Measurements from ENCODE around the gene COL12A1. TPM values are rescaled to one million over a fixed set of nuclear protein-coding genes. Genes with fewer than 3 reads are reported as not detected.
A peak's percentile ranks its signal among the peaks of the same experiment; 100 is the strongest.

Gene COL12A1
- total RNA-seq, 4 donors from 2014 or later = 14.2 to 45.1 (median 32.3) TPM

DNA sequence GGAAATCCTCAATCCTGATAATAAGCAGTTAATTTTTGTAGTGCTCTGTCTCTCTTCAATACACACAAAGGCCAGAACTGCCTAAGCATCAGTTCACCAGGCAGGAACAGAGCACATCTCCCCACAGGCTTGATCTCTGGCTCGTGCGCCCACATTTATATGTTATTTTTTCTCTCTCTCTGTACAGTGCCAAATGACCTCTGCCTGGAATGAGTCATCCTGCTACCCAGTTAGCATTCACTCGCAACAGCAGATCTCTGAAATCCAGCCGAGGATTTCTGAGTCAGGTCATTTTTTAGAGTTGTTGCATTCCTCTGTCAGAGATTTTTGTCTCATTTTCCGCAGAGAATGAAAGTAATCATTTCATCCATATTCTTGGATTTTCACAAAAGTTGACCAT, 107.1 kb downstream of the COL12A1 start:
- intact Hi-C loops (cut with DNase I; ENCODE audit: low total_unique reads) = no loop called here
- Histone ChIP-seq H3K27me3 (no peaks in the 10 kb centered on the region), H3K27ac (peak overlapping the region; percentile 56 to 79 (median 74)), H3K9me3 (no peaks in the 10 kb centered on the region), H3K4me3 (no peak overlapping the region), H3K4me1 (peaks cover 0 to 19% (median 5%) of the 10 kb centered on the region in 4 donors), H3K36me3 (peaks cover 0 to 4% (median 0%) of the 10 kb centered on the region in 4 donors)
- 17 to 35% methylated on average over 3 to 5 of the region's 5 CpGs for WGBS, 2 donors (ENCODE audit: low coverage in 1 of 2)
- in situ Hi-C loops (cut with MboI; ENCODE audit: low pct_ligation_motif_present in 1 of 4, low pct_unique_long_range_greater_than_20kb in 1 of 4, low sequenced_read_pairs in 3 of 4) = no loop called here
- TF ChIP-seq EP300 (IDR thresholded peaks at IDR 0.05; ENCODE audit: low read depth) = no peak
- TF ChIP-seq POLR2AphosphoS5 (IDR thresholded peaks at IDR 0.05) = peak; percentile 13 to 55 (median 48)
- DNase-seq = peak; percentile 47

DNA sequence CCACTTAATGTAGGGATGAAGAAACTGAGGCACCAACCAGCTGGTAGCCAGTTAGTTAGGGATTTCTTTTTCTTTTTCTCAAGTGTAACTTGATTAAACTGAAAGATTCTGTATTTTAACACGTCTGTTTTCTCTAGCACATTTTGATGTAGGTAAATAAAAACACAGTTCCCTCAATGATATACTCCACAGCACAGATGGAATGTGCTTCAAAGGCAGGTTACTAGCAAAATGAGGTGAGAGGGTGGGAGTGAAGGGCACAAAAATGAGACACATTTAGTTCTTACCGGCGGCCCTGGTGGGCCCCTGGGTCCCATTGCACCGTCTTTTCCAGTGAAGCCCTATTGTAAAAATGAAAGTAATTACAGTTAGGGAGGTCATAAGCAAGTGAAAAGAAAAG, 108.9 kb downstream of the COL12A1 start:
- TF ChIP-seq POLR2AphosphoS5 (IDR thresholded peaks at IDR 0.05) (no peak), EP300 (IDR thresholded peaks at IDR 0.05; ENCODE audit: low read depth) (no peak), POLR2A (IDR thresholded peaks at IDR 0.05) (no peak)
- TF ChIP-seq, protein P1, sequence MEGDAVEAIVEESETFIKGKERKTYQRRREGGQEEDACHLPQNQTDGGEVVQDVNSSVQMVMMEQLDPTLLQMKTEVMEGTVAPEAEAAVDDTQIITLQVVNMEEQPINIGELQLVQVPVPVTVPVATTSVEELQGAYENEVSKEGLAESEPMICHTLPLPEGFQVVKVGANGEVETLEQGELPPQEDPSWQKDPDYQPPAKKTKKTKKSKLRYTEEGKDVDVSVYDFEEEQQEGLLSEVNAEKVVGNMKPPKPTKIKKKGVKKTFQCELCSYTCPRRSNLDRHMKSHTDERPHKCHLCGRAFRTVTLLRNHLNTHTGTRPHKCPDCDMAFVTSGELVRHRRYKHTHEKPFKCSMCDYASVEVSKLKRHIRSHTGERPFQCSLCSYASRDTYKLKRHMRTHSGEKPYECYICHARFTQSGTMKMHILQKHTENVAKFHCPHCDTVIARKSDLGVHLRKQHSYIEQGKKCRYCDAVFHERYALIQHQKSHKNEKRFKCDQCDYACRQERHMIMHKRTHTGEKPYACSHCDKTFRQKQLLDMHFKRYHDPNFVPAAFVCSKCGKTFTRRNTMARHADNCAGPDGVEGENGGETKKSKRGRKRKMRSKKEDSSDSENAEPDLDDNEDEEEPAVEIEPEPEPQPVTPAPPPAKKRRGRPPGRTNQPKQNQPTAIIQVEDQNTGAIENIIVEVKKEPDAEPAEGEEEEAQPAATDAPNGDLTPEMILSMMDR (IDR thresholded peaks at IDR 0.05) = no peak
- in situ Hi-C loops (cut with MboI; ENCODE audit: low pct_ligation_motif_present in 1 of 4, low pct_unique_long_range_greater_than_20kb in 1 of 4, low sequenced_read_pairs in 3 of 4) (no loop called here), intact Hi-C loops (cut with DNase I; ENCODE audit: low total_unique reads) (no loop called here)
- Histone ChIP-seq H3K27ac (no peak overlapping the region), H3K4me3 (no peak overlapping the region), H3K36me3 (peaks cover 0 to 4% (median 0%) of the 10 kb centered on the region in 4 donors), H3K9me3 (no peaks in the 10 kb centered on the region), H3K27me3 (no peaks in the 10 kb centered on the region), H3K4me1 (peaks cover 0 to 19% (median 5%) of the 10 kb centered on the region in 4 donors)
- DNase-seq = no peak
- WGBS, 2 donors (ENCODE audit: low coverage in 1 of 2) = 77 to 79% methylated on average over 4 of the region's 4 CpGs

DNA sequence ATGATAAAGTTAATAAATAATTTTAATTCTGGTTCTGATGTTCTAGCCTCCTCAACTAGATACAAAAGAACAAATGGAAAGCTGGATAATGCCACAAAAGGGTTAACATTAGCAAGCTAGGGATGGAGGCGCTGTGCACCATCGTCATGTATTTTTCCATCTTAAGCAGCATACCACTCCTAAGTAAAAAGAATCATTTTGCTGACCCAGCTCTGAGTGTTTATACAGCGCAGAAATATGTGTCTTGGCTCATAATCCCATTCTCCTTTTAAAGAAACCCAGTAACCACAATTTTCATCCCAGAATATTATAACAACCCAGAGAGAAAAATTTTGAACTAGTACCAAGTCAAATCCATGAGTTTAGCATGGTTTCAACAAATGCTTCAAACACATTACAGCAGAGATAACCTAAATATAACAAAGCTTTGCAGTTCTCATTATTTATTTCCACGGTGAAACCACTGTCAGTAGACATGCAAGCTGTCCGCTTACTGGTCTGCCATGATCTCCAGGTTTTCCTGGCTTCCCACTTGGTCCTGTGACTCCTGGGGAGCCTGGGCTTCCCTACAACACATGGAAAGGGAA, 111.1 kb downstream of the COL12A1 start:
- intact Hi-C loops (cut with DNase I; ENCODE audit: low total_unique reads) = no loop called here

DNA sequence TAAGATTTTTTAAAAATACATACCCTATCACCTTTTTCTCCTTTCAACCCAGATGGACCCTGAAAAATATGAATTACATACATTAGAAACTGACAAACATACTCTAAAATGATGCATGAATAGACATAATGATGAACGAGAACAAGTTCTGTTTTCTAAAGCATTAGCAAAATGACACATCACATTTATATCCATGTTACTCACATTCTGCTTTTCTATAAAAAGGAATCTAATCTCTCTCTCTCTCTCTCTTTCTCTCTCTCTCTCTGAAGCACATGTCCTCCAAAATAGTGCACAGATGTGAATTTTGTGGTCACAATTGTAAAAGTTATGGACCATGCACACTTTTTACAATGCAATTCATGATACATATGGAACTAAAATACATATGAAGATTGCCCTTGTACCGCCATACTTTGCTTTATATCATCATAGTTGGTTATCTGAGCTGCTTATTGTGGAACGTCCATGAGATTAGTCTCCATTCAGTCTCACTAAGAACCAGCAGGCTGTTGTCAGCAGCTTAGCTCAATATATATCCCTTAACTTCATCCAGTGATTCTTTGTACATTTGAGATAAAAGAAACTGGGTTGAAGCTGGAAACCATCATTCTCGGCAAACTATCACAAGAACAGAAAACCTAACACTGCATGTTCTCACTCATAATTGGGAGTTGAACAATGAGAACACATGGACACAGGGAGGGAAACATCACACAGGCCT, 114.2 kb downstream of the COL12A1 start:
- H3K27ac ChIP-seq = no peak overlapping the region
- whole genome bisulfite sequencing, 2 donors (ENCODE audit: low coverage in 1 of 2) = 76 to 79% methylated on average over 4 of the region's 4 CpGs
- in situ Hi-C loops (cut with MboI; ENCODE audit: low pct_ligation_motif_present in 1 of 4, low pct_unique_long_range_greater_than_20kb in 1 of 4, low sequenced_read_pairs in 3 of 4) (no loop called here), intact Hi-C loops (cut with DNase I; ENCODE audit: low total_unique reads) (no loop called here)
- no peak for DNase-seq
- no peaks in the 10 kb centered on the region for H3K36me3 ChIP-seq
- no peak for TF ChIP-seq POLR2A (IDR thresholded peaks at IDR 0.05)
- no peak for TF ChIP-seq POLR2AphosphoS5 (IDR thresholded peaks at IDR 0.05)
- no peak for TF ChIP-seq EP300 (IDR thresholded peaks at IDR 0.05; ENCODE audit: low read depth)
- TF ChIP-seq, protein P1 (IDR thresholded peaks at IDR 0.05) = no peak
- H3K4me3 ChIP-seq = no peak overlapping the region
- peaks cover 0 to 8% (median 0%) of the 10 kb centered on the region in 4 donors for H3K4me1 ChIP-seq
- H3K27me3 ChIP-seq = no peaks in the 10 kb centered on the region
- H3K9me3 ChIP-seq = no peaks in the 10 kb centered on the region

More for the DNA sequence above, 111.1 kb downstream of the COL12A1 start:
- TF ChIP-seq EP300 (IDR thresholded peaks at IDR 0.05; ENCODE audit: low read depth) = no peak
- TF ChIP-seq, protein P1 (IDR thresholded peaks at IDR 0.05) = no peak
- no peak for TF ChIP-seq POLR2A (IDR thresholded peaks at IDR 0.05)
- no peak for TF ChIP-seq POLR2AphosphoS5 (IDR thresholded peaks at IDR 0.05)
- DNase-seq = no peak
- Histone ChIP-seq H3K36me3 (no peaks in the 10 kb centered on the region), H3K4me1 (peaks cover 0 to 19% (median 5%) of the 10 kb centered on the region in 4 donors), H3K4me3 (no peak overlapping the region), H3K27me3 (no peaks in the 10 kb centered on the region), H3K9me3 (no peaks in the 10 kb centered on the region), H3K27ac (peak overlapping the region; percentile 23 to 66 (median 46))
- in situ Hi-C loops (cut with MboI; ENCODE audit: low pct_ligation_motif_present in 1 of 4, low pct_unique_long_range_greater_than_20kb in 1 of 4, low sequenced_read_pairs in 3 of 4) = no loop called here
- 54 to 63% methylated on average over 5 of the region's 5 CpGs for WGBS, 2 donors (ENCODE audit: low coverage in 1 of 2)

Measured in transverse colon (tissue), 4 donors.